Spleen (tissue), 7 donors: ENCODE data around the gene SYTL1.

ENCODE experiments used
- CTCF ChIP-seq, 11 experiments: fragments of 200-600 bp in 7 of 11; fragments of 450-650 bp in 4 of 11; sonication (generic) in 4 of 11; IDR thresholded peaks in 8 of 11; conservative IDR thresholded peaks in 3 of 11; 1 replicate in 7 of 11; 2 replicates in 4 of 11; pipeline versions ENCODE4 v1.4.0 to v1.8.0; 2016 to 2021; ENCODE audit warnings: antibody characterized with exemption in 11 of 11, inconsistent platforms in 4 of 11, mild to moderate bottlenecking in 1 of 11
- POLR2AphosphoS5 ChIP-seq, 3 donors: sonication (generic); formaldehyde crosslinking; IDR thresholded peaks; one replicate each; pipeline ENCODE4 v1.5.1; 2017; ENCODE audit warnings: antibody characterized with exemption in 3 of 3
- donor health status: DM: no; HTN: no; CAD: no; lungs with moderate emphysema.
- donor health status: DM: no; HTN: no; CAD: no.
- donor health status: DM: no; HTN: no; CAD: no.

GRCh38 chr1:27342778-27343638 is 1.2 kb downstream of the SYTL1 start:
- TF ChIP-seq CTCF (IDR thresholded peaks at IDR 0.05 in 8 of 11, conservative IDR thresholded peaks at IDR 0.05 in 3 of 11) (no peak), POLR2AphosphoS5 (IDR thresholded peaks at IDR 0.05) (peak; percentile 80 to 85 (median 83))
